HT1080 (cell line): Measurements from ENCODE around the gene ZKSCAN4. TPM values are rescaled to one million over a fixed set of nuclear protein-coding genes. Genes with fewer than 3 reads are reported as not detected.
A peak's percentile ranks its signal among the peaks of the same experiment; 100 is the strongest.

Experiments
- DNase-seq: peaks from one replicate; pipeline ENCODE4 v3.0.0-alpha.2; 2015; ENCODE audit warnings: low read depth
- total RNA-seq: library from RNA; depleted of rRNA; stranded (reverse); fragments of >200 nt; shearing (Covaris generic); gene quantifications from 2 replicates; pipeline ENCODE4 v1.2.3, GENCODE V29; 2014; rRNA removed

The ZKSCAN4 gene
- total RNA-seq, 1 experiment from 2014 or later: 3.2 TPM

DNA sequence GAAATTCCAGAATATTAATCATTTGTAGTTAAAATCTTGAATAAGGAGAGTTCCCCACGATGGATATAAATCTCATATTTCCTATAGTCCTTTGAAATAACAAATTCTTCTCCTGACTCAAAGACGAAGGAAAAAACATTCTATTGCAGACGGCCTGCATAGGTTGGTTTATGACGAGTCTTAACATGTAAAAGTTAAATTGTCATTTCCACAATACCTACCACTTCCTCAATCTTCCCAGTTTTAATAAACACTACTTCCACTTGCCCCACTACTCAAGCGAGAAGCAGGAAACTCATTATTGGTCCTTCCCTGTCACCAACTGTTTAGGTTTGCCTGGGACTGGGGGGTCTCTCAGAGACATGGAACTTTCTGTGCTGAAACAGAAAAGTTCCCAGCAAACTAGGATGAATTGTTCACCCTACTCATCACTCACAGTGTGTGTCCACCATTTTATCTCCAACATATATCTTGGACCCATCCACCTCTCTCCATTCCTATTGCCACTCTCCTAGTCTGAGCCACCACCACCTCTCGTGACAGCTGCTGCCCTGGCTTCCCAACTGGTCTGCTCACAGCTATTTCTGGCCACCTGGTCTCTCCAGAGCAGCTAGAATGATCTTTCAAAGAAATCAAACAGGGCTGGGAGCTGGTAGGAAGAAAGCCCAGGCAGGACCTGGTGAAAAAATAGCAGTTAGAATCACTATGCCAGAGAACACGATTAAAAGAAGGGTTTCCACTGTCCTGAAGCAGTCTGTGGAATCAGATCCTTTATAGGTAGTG is 42.1 kb downstream of the ZKSCAN4 start:
- DNase-seq: no peak

GRCh38 chr6:28208111-28208659 is 43.9 kb downstream of the ZKSCAN4 start:
- no peak for DNase-seq

DNA sequence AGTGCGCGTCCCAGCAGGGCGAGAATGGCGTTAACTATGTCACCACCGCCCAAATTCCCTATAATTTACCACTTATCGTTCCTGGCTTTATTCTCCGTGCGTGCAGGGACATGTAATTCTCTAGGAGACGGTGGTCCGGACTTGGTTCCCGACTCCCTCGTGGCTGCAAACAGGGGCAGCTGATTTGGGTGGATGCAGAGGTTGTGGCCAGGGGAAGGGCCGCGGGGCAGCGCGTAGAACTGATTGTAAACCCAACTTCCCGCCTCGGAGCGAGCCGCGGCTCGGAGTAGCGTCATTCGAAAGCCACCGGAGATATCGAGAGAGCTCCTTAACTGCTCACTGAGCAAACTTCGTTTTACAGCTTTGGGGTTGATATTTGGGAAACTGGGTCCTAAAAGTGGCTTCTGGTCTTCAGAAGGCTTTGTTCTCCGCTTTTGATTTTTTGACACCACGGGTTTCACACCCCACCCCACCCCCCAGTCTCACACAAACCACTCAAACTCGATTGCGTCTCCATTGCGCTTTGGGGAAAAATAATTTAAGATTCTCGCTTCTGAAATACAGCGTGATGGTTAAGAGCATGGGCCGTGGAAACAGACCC is 44.5 kb downstream of the ZKSCAN4 start:
- DNase-seq: peak; percentile 27

- DNase-seq: no peak
Measured at GRCh38 chr6:28206928-28207509, 45.0 kb downstream of the ZKSCAN4 start.

- DNase-seq: no peak
Measured at GRCh38 chr6:28206527-28206926, 45.5 kb downstream of the ZKSCAN4 start.

- DNase-seq: no peak
Measured at GRCh38 chr6:28205879-28206278, 46.2 kb downstream of the ZKSCAN4 start.

DNA sequence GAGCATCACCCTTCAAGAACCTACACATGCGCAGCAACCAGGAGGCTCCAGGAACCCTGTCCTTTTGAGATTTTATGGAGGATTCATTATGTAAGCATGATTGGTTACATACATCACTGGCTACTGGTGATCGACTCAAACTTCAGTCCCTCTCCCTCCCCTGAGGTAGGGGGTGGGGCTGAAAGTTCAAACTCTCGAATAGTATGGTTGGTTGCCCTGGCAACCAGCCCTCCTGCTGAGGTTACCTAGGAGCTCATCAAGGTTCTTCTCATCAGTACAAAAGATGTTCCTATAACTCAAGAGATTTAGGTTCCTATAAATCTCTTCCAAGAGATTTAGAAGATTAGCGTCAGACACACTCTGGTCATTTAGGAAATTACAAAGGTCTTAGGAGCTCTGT is 48.9 kb downstream of the ZKSCAN4 start:
- no peak for DNase-seq

GRCh38 chr6:28200020-28200419 is 52.0 kb downstream of the ZKSCAN4 start:
- DNase-seq: no peak

Other genes starting within 250 kb of the ZKSCAN4 start
- 0.39 and 0.43 TPM in 2 replicates for gene ZNF165, start 171.7 kb downstream of the ZKSCAN4 start, total RNA-seq
- 1.6 and 3.2 TPM in 2 replicates for gene ZSCAN16, start 127.7 kb downstream of the ZKSCAN4 start, total RNA-seq
- 6.9 and 9.6 TPM in 2 replicates for gene ZKSCAN8, start 110.4 kb downstream of the ZKSCAN4 start, total RNA-seq
- gene ZSCAN9, start 27.0 kb downstream of the ZKSCAN4 start, total RNA-seq: 6.5 and 10.7 TPM in 2 replicates
- gene NKAPL, start 7.0 kb upstream of the ZKSCAN4 start, total RNA-seq: not detected in 2 replicates
- gene ZSCAN26, start 14.9 kb upstream of the ZKSCAN4 start, total RNA-seq: 11.1 and 14.5 TPM in 2 replicates
- gene PGBD1, start 29.3 kb upstream of the ZKSCAN4 start, total RNA-seq: 6.1 and 6.2 TPM in 2 replicates
- gene ZSCAN31, start 83.9 kb upstream of the ZKSCAN4 start, total RNA-seq: 4.3 and 7.3 TPM in 2 replicates
- 2.9 and 3.4 TPM in 2 replicates for gene ZKSCAN3, start 97.7 kb upstream of the ZKSCAN4 start, total RNA-seq
- 3.1 and 3.8 TPM in 2 replicates for gene ZSCAN12, start 147.5 kb upstream of the ZKSCAN4 start, total RNA-seq
- gene ZSCAN23, start 191.2 kb upstream of the ZKSCAN4 start, total RNA-seq: 0.43 and 0.84 TPM in 2 replicates